IMR-90 (cell line): ENCODE measurements around the gene STAG1. TPM values are rescaled to one million over a fixed set of nuclear protein-coding genes. Genes with fewer than 3 reads are reported as not detected.

Experiments used
- ATAC-seq: fragments of 200-7000 bp; cut with Tn5 transposase; 2 replicates; pipeline ENCODE4 v1.9.1; 2020; ENCODE audit warnings: low read depth, mild to moderate bottlenecking, moderate library complexity
- BruUV-seq: library from RNA; stranded (reverse); fragments of 400-500 nt; replicated peaks from 2 replicates; lab custom pipeline; 2021; lab: Mats Ljungman, UMichigan
- CTCF ChIA-PET: fragments of 300-600 bp; formaldehyde crosslinking; extraction: SDS; loops from one replicate; lab custom pipeline; 2021; ENCODE audit warnings: antibody characterized with exemption; lab: Yijun Ruan, JAX
- POLR2A ChIA-PET: fragments of 300-600 bp; sonication (Branson Sonifier 250); formaldehyde crosslinking; loops from one replicate; lab custom pipeline; 2022; ENCODE audit warnings: antibody characterized with exemption; ENCODE audit not compliant: unreplicated experiment; lab: Charles Lee
- DNase-seq: peaks from one replicate; pipeline ENCODE4 v3.0.0; 2013
- H2AFZ ChIP-seq: replicated peaks from 2 replicates; pipeline ENCODE3; 2013; ENCODE audit warnings: low read length, mild to moderate bottlenecking; ENCODE audit not compliant: poor library complexity
- H2AK5ac ChIP-seq: 2 replicates; pipeline ENCODE4 v1.6.1; 2013; ENCODE audit warnings: low read depth, low read length, inconsistent platforms
- H2AK9ac ChIP-seq: replicated peaks from 2 replicates; pipeline ENCODE3; 2013; ENCODE audit warnings: mild to moderate bottlenecking, low read depth, low read length, moderate library complexity; ENCODE audit not compliant: poor library complexity
- H2BK120ac ChIP-seq: 2 replicates; pipeline ENCODE4 v1.6.1; 2013; ENCODE audit warnings: low read depth, low read length, inconsistent platforms
- H2BK15ac ChIP-seq: 3 replicates; pipeline ENCODE4 v1.6.1; 2013; ENCODE audit warnings: low read depth, low read length, inconsistent platforms
- H2BK20ac ChIP-seq: 2 replicates; pipeline ENCODE4 v1.6.1; 2013; ENCODE audit warnings: low read depth, mild to moderate bottlenecking, inconsistent platforms, low read length, moderate library complexity
- H2BK5ac ChIP-seq: 2 replicates; pipeline ENCODE4 v1.6.1; 2013; ENCODE audit warnings: mild to moderate bottlenecking, low read depth, low read length, inconsistent platforms; ENCODE audit not compliant: poor library complexity, severe bottlenecking
- H3K14ac ChIP-seq: replicated peaks from 2 replicates; pipeline ENCODE4 v1.6.1; 2013; ENCODE audit warnings: low read depth, low read length, inconsistent platforms
- H3K18ac ChIP-seq: 2 replicates; pipeline ENCODE4 v1.6.1; 2013; ENCODE audit warnings: low read depth, low read length, control low read depth
- H3K23ac ChIP-seq: 2 replicates; pipeline ENCODE4 v1.6.1; 2013; ENCODE audit warnings: low read depth, low read length, inconsistent platforms
- H3K27ac ChIP-seq: 2 replicates; pipeline ENCODE4 v1.5.1; 2013; ENCODE audit warnings: mild to moderate bottlenecking, control low read depth, low read length; ENCODE audit not compliant: insufficient read depth
- H3K27me3 ChIP-seq: 2 replicates; pipeline ENCODE4 v1.6.1; 2013; ENCODE audit warnings: low read length; ENCODE audit not compliant: control insufficient read depth, insufficient read depth
- H3K36me3 ChIP-seq: 2 replicates; pipeline ENCODE4 v1.6.1; 2013; ENCODE audit warnings: low read length, mixed read lengths; ENCODE audit not compliant: control insufficient read depth, insufficient read depth
- H3K4ac ChIP-seq: 2 replicates; pipeline ENCODE4 v1.6.1; 2013; ENCODE audit warnings: low read depth, low read length, inconsistent platforms
- H3K4me1 ChIP-seq: 2 replicates; pipeline ENCODE4 v1.6.1; 2013; ENCODE audit warnings: low read length, mixed read lengths; ENCODE audit not compliant: control insufficient read depth, insufficient read depth
- H3K4me2 ChIP-seq: 2 replicates; pipeline ENCODE4 v1.6.1; 2013; ENCODE audit warnings: low read depth, mild to moderate bottlenecking, control low read depth, low read length, moderate library complexity
- H3K4me3 ChIP-seq: 2 replicates; pipeline ENCODE4 v1.5.1; 2013; ENCODE audit warnings: low read depth, mild to moderate bottlenecking, control low read depth, low read length, moderate library complexity; ENCODE audit not compliant: insufficient read depth
- H3K56ac ChIP-seq: 2 replicates; pipeline ENCODE4 v1.6.1; 2013; ENCODE audit warnings: low read length, inconsistent platforms; ENCODE audit not compliant: insufficient read depth; ENCODE audit errors: extremely low read depth
- H3K79me1 ChIP-seq, 2 experiments: 2 replicates each; pipeline ENCODE4 v1.6.1; 2013; ENCODE audit warnings: low read length in 2 of 2, inconsistent platforms in 1 of 2, low read depth in 1 of 2
- H3K9ac ChIP-seq: 2 replicates; pipeline ENCODE4 v1.6.1; 2013; ENCODE audit warnings: low read depth, low read length, control low read depth
- H3K9me1 ChIP-seq: 2 replicates; pipeline ENCODE4 v1.6.1; 2013; ENCODE audit warnings: low read length, inconsistent platforms; ENCODE audit not compliant: insufficient read depth
- H3K9me3 ChIP-seq: 2 replicates; pipeline ENCODE4 v1.6.1; 2013; ENCODE audit warnings: low read length; ENCODE audit not compliant: control insufficient read depth, insufficient read depth
- H4K20me1 ChIP-seq: 2 replicates; pipeline ENCODE4 v1.6.1; 2013; ENCODE audit warnings: low read length, inconsistent platforms; ENCODE audit not compliant: insufficient read depth
- H4K5ac ChIP-seq: 2 replicates; pipeline ENCODE4 v1.6.1; 2013; ENCODE audit warnings: mild to moderate bottlenecking, low read depth, low read length, control low read depth
- H4K8ac ChIP-seq, 2 experiments: 2 replicates each; pipeline ENCODE4 v1.6.1; 2013; ENCODE audit warnings: low read depth in 2 of 2, low read length in 2 of 2, control low read depth in 1 of 2, inconsistent platforms in 1 of 2
- H4K91ac ChIP-seq: 2 replicates; pipeline ENCODE4 v1.6.1; 2013; ENCODE audit warnings: low read depth, low read length, inconsistent platforms; ENCODE audit not compliant: insufficient read depth
- BHLHE40 ChIP-seq: fragments of 150-350 bp; IDR thresholded peaks from 2 replicates; pipeline ENCODE4 v1.6.1; 2016; ENCODE audit warnings: mild to moderate bottlenecking, low read depth, low read length
- CHD1 ChIP-seq: IDR thresholded peaks from 2 replicates; pipeline ENCODE4 v1.6.1; 2012; ENCODE audit warnings: low read depth, low read length, improper control_type of control experiment
- FOS ChIP-seq: fragments of 150-350 bp; IDR thresholded peaks from 2 replicates; pipeline ENCODE4 v1.6.1; 2016; ENCODE audit warnings: low read depth, low read length
- MAFK ChIP-seq: IDR thresholded peaks from 2 replicates; pipeline ENCODE4 v1.6.1; 2012; ENCODE audit warnings: low read depth, low read length, improper control_type of control experiment
- MXI1 ChIP-seq: IDR thresholded peaks from 2 replicates; pipeline ENCODE4 v1.6.1; 2012; ENCODE audit warnings: low read depth, mild to moderate bottlenecking, low read length, moderate library complexity, borderline replicate concordance
- NFE2L2 ChIP-seq: fragments of 150-350 bp; IDR thresholded peaks from 2 replicates; pipeline ENCODE4 v1.6.1; 2016; ENCODE audit warnings: low read depth, mild to moderate bottlenecking, low read length
- POLR2A ChIP-seq: IDR thresholded peaks from 2 replicates; pipeline ENCODE4 v1.6.1; 2012; ENCODE audit warnings: mild to moderate bottlenecking, low read depth, low read length
- RAD21 ChIP-seq: IDR thresholded peaks from 2 replicates; pipeline ENCODE4 v1.6.1; 2012; ENCODE audit warnings: low read length, improper control_type of control experiment
- RCOR1 ChIP-seq: IDR thresholded peaks from 2 replicates; pipeline ENCODE4 v1.6.1; 2012; ENCODE audit warnings: mild to moderate bottlenecking, low read length, improper control_type of control experiment; ENCODE audit not compliant: insufficient replicate concordance
- SMC3 ChIP-seq: fragments of 150-350 bp; IDR thresholded peaks from 2 replicates; pipeline ENCODE4 v1.6.1; 2016; ENCODE audit warnings: low read depth, mild to moderate bottlenecking, antibody characterized with exemption, low read length, moderate library complexity
- WGBS, 2 experiments: methylation state at CpG; one replicate each; pipeline versions ENCODE4 v1.1.5 to v1.1.7; 2013; ENCODE audit warnings: missing lambda C conversion rate in 2 of 2; ENCODE audit not compliant: insufficient read length in 1 of 2; ENCODE audit errors: extremely low coverage in 2 of 2; 5-methylcytosine and 5-hydroxymethylcytosine counted together
- dilution Hi-C: fragments of 300-500 bp; cut with HindIII; formaldehyde crosslinking; loops from one replicate; pipeline ENCODE4 v1.14.3; 2018; ENCODE audit warnings: low sequenced_read_pairs; ENCODE audit not compliant: unreplicated experiment
- in situ Hi-C: fragments of 300-500 bp; cut with MboI; formaldehyde crosslinking; loops from 3 replicates; pipeline ENCODE4 v1.14.3; 2019; ENCODE audit warnings: low sequenced_read_pairs, inconsistent platforms, mixed read lengths
- intact Hi-C: fragments of 100-400 bp; cut with micrococcal nuclease; formaldehyde crosslinking; loops from 2 replicates; pipeline ENCODE4 v1.10.0; 2022
- polyA plus RNA-seq, 3 experiments: library from polyadenylated mRNA; depleted of rRNA; stranded (reverse); fragments of >200 nt; gene quantifications; 2 replicates each; pipeline ENCODE4 v1.2.3, GENCODE V29; 2012; ENCODE audit warnings: low replicate concordance in 1 of 3
- total RNA-seq: library from RNA; depleted of rRNA; stranded (reverse); fragments of >200 nt; gene quantifications from 2 replicates; pipeline ENCODE4 v1.2.3, GENCODE V29; 2012
- TF ChIP-seq, protein P1 (sequence below): fragments of 150-350 bp; IDR thresholded peaks from 2 replicates; pipeline ENCODE4 v1.6.1; 2016; ENCODE audit warnings: low read depth, mild to moderate bottlenecking, low read length, moderate library complexity, borderline replicate concordance
- TF ChIP-seq, protein P2 (sequence below): fragments of 150-350 bp; IDR thresholded peaks from 2 replicates; pipeline ENCODE4 v1.6.1; 2017; ENCODE audit warnings: mild to moderate bottlenecking, antibody characterized with exemption, low read length, low read depth
- TF ChIP-seq, protein P3 (sequence below): conservative IDR thresholded peaks from 2 replicates; pipeline ENCODE4 v1.5.1; 2012; ENCODE audit warnings: mild to moderate bottlenecking, low read depth, low read length, improper control_type of control experiment

The STAG1 gene
- total and polyA plus RNA-seq, 2 of the 4 experiments (the other 2 are of a cell fraction) = 9.6 to 32.3 TPM

DNA sequence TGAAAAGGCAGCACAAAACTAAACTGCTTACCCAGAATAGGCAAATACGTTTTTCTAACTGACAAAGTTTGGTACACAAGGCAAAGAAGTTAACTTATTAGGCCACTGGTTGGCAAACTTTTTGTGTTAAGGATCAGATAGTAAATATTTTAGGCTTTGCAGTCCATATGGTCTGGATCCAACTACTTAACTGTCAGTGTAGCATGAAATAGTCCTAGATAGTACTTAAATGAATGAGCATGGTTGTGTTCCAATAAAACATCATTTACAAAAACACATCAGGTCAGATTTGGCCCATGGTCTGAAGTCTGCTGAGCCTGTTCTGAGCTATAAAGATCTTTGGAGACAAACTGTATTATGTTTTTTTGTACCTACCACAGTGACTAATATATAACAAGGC lies 365.1 kb downstream of the STAG1 start (continued):
- TF ChIP-seq, protein P1, sequence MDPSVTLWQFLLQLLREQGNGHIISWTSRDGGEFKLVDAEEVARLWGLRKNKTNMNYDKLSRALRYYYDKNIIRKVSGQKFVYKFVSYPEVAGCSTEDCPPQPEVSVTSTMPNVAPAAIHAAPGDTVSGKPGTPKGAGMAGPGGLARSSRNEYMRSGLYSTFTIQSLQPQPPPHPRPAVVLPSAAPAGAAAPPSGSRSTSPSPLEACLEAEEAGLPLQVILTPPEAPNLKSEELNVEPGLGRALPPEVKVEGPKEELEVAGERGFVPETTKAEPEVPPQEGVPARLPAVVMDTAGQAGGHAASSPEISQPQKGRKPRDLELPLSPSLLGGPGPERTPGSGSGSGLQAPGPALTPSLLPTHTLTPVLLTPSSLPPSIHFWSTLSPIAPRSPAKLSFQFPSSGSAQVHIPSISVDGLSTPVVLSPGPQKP = no peak

DNA sequence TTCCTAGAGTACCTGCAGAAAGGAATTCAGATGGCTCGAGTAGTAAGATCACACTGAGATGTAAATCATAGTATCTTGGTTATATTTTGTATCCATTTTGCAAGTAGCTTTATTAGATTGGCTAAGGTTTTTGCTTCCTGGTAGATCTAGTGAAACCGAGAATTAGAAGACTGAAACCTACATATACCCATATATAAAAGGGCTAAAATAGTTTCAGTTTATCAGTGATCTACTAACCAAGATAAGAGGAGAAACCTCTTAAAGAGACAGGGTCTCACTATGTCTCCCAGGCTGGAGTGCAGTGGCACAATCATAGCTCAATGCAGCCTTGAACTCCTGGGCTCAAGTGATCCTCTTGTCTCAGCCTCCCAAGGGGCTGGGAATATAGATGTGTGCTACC lies 366.7 kb downstream of the STAG1 start:
- no peaks in the 10 kb centered on the region for H3K27me3 ChIP-seq
- H3K27ac ChIP-seq = no peak overlapping the region
- ChIA-PET POLR2A (no interaction called here), CTCF (interaction anchor here (0.6 kb wide), 1 partner anchor 1833 kb away, joined by 3 read pairs; no protein-coding TSS in a partner anchor)
- no peak overlapping the region for H2AK5ac ChIP-seq
- no peak overlapping the region for H3K4me3 ChIP-seq
- no peak overlapping the region for H2BK20ac ChIP-seq
- no peak overlapping the region for H2BK5ac ChIP-seq
- H3K56ac ChIP-seq = no peak overlapping the region
- no peak overlapping the region for H3K9ac ChIP-seq
- no peak overlapping the region for H2BK120ac ChIP-seq
- H2AFZ ChIP-seq = no peak overlapping the region
- no peaks in the 10 kb centered on the region; the same call in 1 of the 2 replicates for H3K4me1 ChIP-seq
- intact Hi-C loops (no loop called here), in situ Hi-C loops (no loop called here), dilution Hi-C loops (no loop called here)
- H4K8ac ChIP-seq = no peak overlapping the region
- no peaks in the 10 kb centered on the region for H3K9me3 ChIP-seq
- H3K79me1 ChIP-seq = peaks cover 0 to 1% of the 10 kb centered on the region in 2 experiments; a peak in 3 of 4 replicates
- no peak overlapping the region for H3K14ac ChIP-seq
- no peak overlapping the region for H4K5ac ChIP-seq
- WGBS, 2 experiments = no CpG with 5 or more reads among the region's 2 CpGs
- DNase-seq = no peak
- H2BK15ac ChIP-seq = no peak overlapping the region
- H4K20me1 ChIP-seq = no peaks in the 10 kb centered on the region
- no peak overlapping the region for H4K91ac ChIP-seq
- H3K36me3 ChIP-seq = no peaks in the 10 kb centered on the region
- no peak for ATAC-seq
- no peak overlapping the region for H3K18ac ChIP-seq
- no peak overlapping the region for H2AK9ac ChIP-seq
- BruUV-seq = no TSS peak
- no peaks in the 10 kb centered on the region for H3K9me1 ChIP-seq
- H3K4ac ChIP-seq = no peak overlapping the region
- no peak overlapping the region for H3K23ac ChIP-seq
- no peak overlapping the region for H3K4me2 ChIP-seq
- TF ChIP-seq SMC3 (no peak), CHD1 (no peak), POLR2A (no peak), MXI1 (no peak), NFE2L2 (no peak), MAFK (no peak), FOS (no peak), RAD21 (no peak), BHLHE40 (no peak), RCOR1 (no peak)
- TF ChIP-seq, protein P1 = no peak
- TF ChIP-seq, protein P2, sequence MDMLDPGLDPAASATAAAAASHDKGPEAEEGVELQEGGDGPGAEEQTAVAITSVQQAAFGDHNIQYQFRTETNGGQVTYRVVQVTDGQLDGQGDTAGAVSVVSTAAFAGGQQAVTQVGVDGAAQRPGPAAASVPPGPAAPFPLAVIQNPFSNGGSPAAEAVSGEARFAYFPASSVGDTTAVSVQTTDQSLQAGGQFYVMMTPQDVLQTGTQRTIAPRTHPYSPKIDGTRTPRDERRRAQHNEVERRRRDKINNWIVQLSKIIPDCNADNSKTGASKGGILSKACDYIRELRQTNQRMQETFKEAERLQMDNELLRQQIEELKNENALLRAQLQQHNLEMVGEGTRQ = no peak
- TF ChIP-seq, protein P3, sequence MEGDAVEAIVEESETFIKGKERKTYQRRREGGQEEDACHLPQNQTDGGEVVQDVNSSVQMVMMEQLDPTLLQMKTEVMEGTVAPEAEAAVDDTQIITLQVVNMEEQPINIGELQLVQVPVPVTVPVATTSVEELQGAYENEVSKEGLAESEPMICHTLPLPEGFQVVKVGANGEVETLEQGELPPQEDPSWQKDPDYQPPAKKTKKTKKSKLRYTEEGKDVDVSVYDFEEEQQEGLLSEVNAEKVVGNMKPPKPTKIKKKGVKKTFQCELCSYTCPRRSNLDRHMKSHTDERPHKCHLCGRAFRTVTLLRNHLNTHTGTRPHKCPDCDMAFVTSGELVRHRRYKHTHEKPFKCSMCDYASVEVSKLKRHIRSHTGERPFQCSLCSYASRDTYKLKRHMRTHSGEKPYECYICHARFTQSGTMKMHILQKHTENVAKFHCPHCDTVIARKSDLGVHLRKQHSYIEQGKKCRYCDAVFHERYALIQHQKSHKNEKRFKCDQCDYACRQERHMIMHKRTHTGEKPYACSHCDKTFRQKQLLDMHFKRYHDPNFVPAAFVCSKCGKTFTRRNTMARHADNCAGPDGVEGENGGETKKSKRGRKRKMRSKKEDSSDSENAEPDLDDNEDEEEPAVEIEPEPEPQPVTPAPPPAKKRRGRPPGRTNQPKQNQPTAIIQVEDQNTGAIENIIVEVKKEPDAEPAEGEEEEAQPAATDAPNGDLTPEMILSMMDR = no peak
